ENCODE results near the gene AFP.

- no peak for TF ChIP-seq POLR2AphosphoS2 (IDR thresholded peaks at IDR 0.05; ENCODE audit: low read depth, low read length)
- no peak for TF ChIP-seq MTA3 (IDR thresholded peaks at IDR 0.05; ENCODE audit: borderline replicate concordance, low read length)
- TF ChIP-seq CEBPB (IDR thresholded peaks at IDR 0.05; ENCODE audit: borderline replicate concordance in 1 of 2, low read depth in 2 of 2, low read length in 2 of 2), result no peak
- no peak for TF ChIP-seq CREM (IDR thresholded peaks at IDR 0.05; ENCODE audit: low read depth)
- TF ChIP-seq SPI1 (IDR thresholded peaks at IDR 0.05; ENCODE audit: borderline replicate concordance, insufficient read depth, low read depth, low read length), result no peak
- no peak for TF ChIP-seq CBFB (IDR thresholded peaks at IDR 0.05; ENCODE audit: low read depth)
- no peak for TF ChIP-seq CTCF (IDR thresholded peaks at IDR 0.05 in 2 of 3, conservative IDR thresholded peaks at IDR 0.05 in 1 of 3; ENCODE audit: control insufficient read depth in 2 of 3, extremely low read depth in 1 of 3, insufficient read depth in 1 of 3, low read depth in 3 of 3, low read length in 3 of 3)
- no peak for TF ChIP-seq POLR2A (IDR thresholded peaks at IDR 0.05; ENCODE audit: low read depth, low read length)
Measured at GRCh38 chr4:73486497-73486896, 50.5 kb downstream of the AFP start.
